CD4-positive, alpha-beta memory T cell (primary cell): Measurements from ENCODE around the gene ADAMTS12. TPM values are rescaled to one million over a fixed set of nuclear protein-coding genes. Genes with fewer than 3 reads are reported as not detected.

ENCODE experiments used
- CTCF ChIA-PET: fragments of 350-600 bp; sonication (Branson Sonifier 250); formaldehyde crosslinking; loops from one replicate; lab custom pipeline; 2021; ENCODE audit warnings: inconsistent platforms; ENCODE audit not compliant: partially characterized antibody; lab: Charles Lee
- POLR2A ChIA-PET: fragments of 350-600 bp; sonication (Branson Sonifier 250); formaldehyde crosslinking; loops from one replicate; lab custom pipeline; 2021; ENCODE audit not compliant: partially characterized antibody; lab: Charles Lee
- DNase-seq, 5 donors: peaks; one replicate each; pipeline versions ENCODE4 v3.0.0 to v3.0.0-alpha.2; 2020 to 2022; ENCODE audit warnings: mixed read lengths in 1 of 5
- H3K27ac ChIP-seq: one replicate; pipeline ENCODE4 v1.7.0; 2013; ENCODE audit warnings: low read depth, low read length
- H3K27me3 ChIP-seq: 2 replicates; pipeline ENCODE4 v1.7.0; 2013; ENCODE audit warnings: mild to moderate bottlenecking, low read length, moderate library complexity; ENCODE audit not compliant: insufficient read depth
- H3K36me3 ChIP-seq: 2 replicates; pipeline ENCODE4 v1.7.0; 2013; ENCODE audit warnings: mild to moderate bottlenecking, low read length, moderate library complexity; ENCODE audit not compliant: insufficient read depth
- H3K4me1 ChIP-seq: 2 replicates; pipeline ENCODE4 v1.7.0; 2013; ENCODE audit warnings: mild to moderate bottlenecking, low read length, moderate library complexity; ENCODE audit not compliant: insufficient read depth
- H3K4me3 ChIP-seq, 2 donors: one replicate each; pipeline ENCODE4 v1.7.0; 2013; ENCODE audit warnings: low read length in 2 of 2, mild to moderate bottlenecking in 1 of 2
- H3K9me3 ChIP-seq, 2 donors: one replicate each; pipeline ENCODE4 v1.7.0; 2013; ENCODE audit warnings: low read length in 2 of 2, control low read depth in 1 of 2; ENCODE audit not compliant: control insufficient read depth in 1 of 2
- H3K27ac Mint-ChIP-seq, 7 donors: one replicate each; pipeline ENCODE4 v1.8.0; 2020 to 2021; ENCODE audit warnings: mixed read lengths in 7 of 7, mild to moderate bottlenecking in 6 of 7, inconsistent platforms in 3 of 7, moderate library complexity in 3 of 7
- H3K27me3 Mint-ChIP-seq, 2 donors: one replicate each; pipeline ENCODE4 v1.8.0; 2020 to 2021; ENCODE audit warnings: mixed read lengths in 2 of 2
- H3K36me3 Mint-ChIP-seq, 2 donors: one replicate each; pipeline ENCODE4 v1.8.0; 2020 to 2021; ENCODE audit warnings: mixed read lengths in 2 of 2, inconsistent platforms in 1 of 2, mild to moderate bottlenecking in 1 of 2
- H3K4me1 Mint-ChIP-seq, 4 donors: one replicate each; pipeline ENCODE4 v1.8.0; 2020 to 2021; ENCODE audit warnings: mixed read lengths in 4 of 4, mild to moderate bottlenecking in 1 of 4
- H3K4me3 Mint-ChIP-seq, 8 donors: one replicate each; pipeline ENCODE4 v1.8.0; 2020 to 2021; ENCODE audit warnings: mixed read lengths in 8 of 8, mild to moderate bottlenecking in 7 of 8, moderate library complexity in 6 of 8, inconsistent platforms in 3 of 8
- H3K9me3 Mint-ChIP-seq, 8 donors: one replicate each; pipeline ENCODE4 v1.8.0; 2020 to 2021; ENCODE audit warnings: mixed read lengths in 8 of 8, mild to moderate bottlenecking in 5 of 8, inconsistent platforms in 3 of 8, moderate library complexity in 1 of 8
- intact Hi-C: fragments of 100-400 bp; cut with micrococcal nuclease; formaldehyde crosslinking; loops from one replicate; pipeline ENCODE4 v1.15.1; 2023
- polyA plus RNA-seq, 2 donors: library from polyadenylated mRNA; unstranded; fragments of 300-500 nt; fragmentation: Illumina TruSeq; gene quantifications; one replicate each; pipeline ENCODE4 v1.2.3, GENCODE V29; 2021
- total RNA-seq, 2 experiments: library from RNA; stranded (reverse); gene quantifications; one replicate each; pipeline ENCODE4 v1.2.3, GENCODE V29; 2021

The ADAMTS12 gene
- total and polyA plus RNA-seq, 4 experiments from 2014 or later, result 0.17 TPM; not detected in 3

DNA sequence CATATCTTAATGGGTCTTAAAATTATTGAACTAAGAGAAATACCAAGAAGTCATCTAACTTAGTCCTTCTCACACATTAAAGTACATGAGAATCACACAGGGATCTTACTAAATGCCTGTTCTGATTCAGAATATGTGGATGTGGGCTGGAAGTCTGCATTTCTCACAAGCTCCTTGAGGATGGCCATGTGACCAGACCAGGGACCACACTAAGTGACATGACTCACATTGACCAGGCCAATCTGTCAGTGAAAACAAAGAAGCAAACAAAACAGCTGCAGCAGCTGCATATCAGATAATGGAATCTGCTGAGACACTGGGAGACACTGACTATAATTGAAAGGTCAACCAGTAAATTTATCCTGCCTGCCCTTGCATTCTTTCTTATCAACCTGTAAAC, 110.5 kb downstream of the ADAMTS12 start:
- ChIA-PET CTCF (no interaction called here), POLR2A (no interaction called here)
- Mint-ChIP-seq H3K27ac (no peak overlapping the region), H3K4me3 (no peak overlapping the region), H3K4me1 (no peaks in the 10 kb centered on the region), H3K9me3 (peaks cover 0 to 17% (median 5%) of the 10 kb centered on the region in 8 donors), H3K27me3 (no peaks in the 10 kb centered on the region), H3K36me3 (no peaks in the 10 kb centered on the region)
- DNase-seq, result no peak
- Histone ChIP-seq H3K27me3 (no peaks in the 10 kb centered on the region), H3K36me3 (no peaks in the 10 kb centered on the region), H3K27ac (no peak overlapping the region), H3K4me1 (no peaks in the 10 kb centered on the region), H3K9me3 (no peaks in the 10 kb centered on the region), H3K4me3 (no peak overlapping the region)
- intact Hi-C loops, result no loop called here

DNA sequence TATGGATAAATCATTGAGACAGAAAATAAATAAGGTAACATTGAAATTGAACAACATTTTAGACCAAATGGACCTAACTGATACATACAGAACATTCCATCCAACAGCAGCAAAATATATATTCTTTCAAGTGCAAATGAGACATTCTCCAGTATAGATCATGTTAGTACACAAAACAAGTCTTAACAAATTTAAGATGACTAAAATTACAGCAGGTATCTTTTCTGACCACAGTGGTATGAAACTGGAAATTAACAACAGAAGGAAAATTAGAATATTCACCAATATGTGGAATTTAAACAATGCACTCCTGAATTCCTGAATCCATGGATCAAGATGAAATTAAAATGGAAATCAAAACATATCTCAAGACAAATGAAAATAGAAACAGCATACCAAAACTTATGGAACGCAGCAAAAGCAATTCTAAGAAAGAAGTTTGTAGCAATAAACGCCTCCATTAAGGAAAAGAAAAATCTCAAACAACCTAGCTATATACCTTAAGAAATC, 115.6 kb downstream of the ADAMTS12 start:
- no peaks in the 10 kb centered on the region for H3K4me1 ChIP-seq
- no peaks in the 10 kb centered on the region for H3K36me3 Mint-ChIP-seq
- DNase-seq, result no peak
- H3K27me3 Mint-ChIP-seq, result peaks cover 0 to 2% of the 10 kb centered on the region in 2 donors
- POLR2A ChIA-PET, result no interaction called here
- H3K27ac Mint-ChIP-seq, result no peak overlapping the region
- no peaks in the 10 kb centered on the region for H3K9me3 ChIP-seq
- H3K4me3 ChIP-seq, result no peak overlapping the region
- H3K4me1 Mint-ChIP-seq, result no peaks in the 10 kb centered on the region
- peaks cover 0 to 10% (median 1%) of the 10 kb centered on the region in 8 donors for H3K9me3 Mint-ChIP-seq
- H3K4me3 Mint-ChIP-seq, result no peak overlapping the region
- H3K36me3 ChIP-seq, result no peaks in the 10 kb centered on the region
- no peak overlapping the region for H3K27ac ChIP-seq
- CTCF ChIA-PET, result no interaction called here
- intact Hi-C loops, result no loop called here
- H3K27me3 ChIP-seq, result no peaks in the 10 kb centered on the region

DNA sequence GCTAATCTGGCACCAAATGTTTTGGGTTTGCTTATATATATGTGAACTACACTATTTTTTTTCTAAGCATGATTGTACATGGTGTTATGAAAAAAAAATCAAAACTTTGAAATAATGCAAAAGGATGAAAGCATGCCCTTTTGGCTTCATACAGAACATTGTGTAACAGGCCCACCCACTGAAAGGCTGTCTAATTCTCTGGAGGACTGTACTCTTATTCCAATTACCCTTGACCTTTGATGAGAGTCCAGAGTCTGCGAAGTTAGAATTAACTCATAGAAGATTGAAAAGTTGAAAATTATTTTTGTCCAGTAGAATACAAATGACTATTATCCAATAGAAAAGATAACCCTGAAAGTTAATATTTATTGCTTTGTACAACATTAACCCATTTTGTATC, 117.4 kb downstream of the ADAMTS12 start:
- Histone ChIP-seq H3K4me1 (no peaks in the 10 kb centered on the region), H3K27ac (no peak overlapping the region), H3K27me3 (no peaks in the 10 kb centered on the region), H3K36me3 (no peaks in the 10 kb centered on the region), H3K4me3 (no peak overlapping the region), H3K9me3 (no peaks in the 10 kb centered on the region)
- no peak overlapping the region for H3K27ac Mint-ChIP-seq
- peaks cover 0 to 10% (median 1%) of the 10 kb centered on the region in 8 donors for H3K9me3 Mint-ChIP-seq
- ChIA-PET POLR2A (no interaction called here), CTCF (no interaction called here)
- intact Hi-C loops, result no loop called here
- peaks cover 0 to 4% of the 10 kb centered on the region in 2 donors for H3K27me3 Mint-ChIP-seq
- DNase-seq, result no peak
- no peaks in the 10 kb centered on the region for H3K36me3 Mint-ChIP-seq
- H3K4me3 Mint-ChIP-seq, result no peak overlapping the region
- no peaks in the 10 kb centered on the region for H3K4me1 Mint-ChIP-seq

DNA sequence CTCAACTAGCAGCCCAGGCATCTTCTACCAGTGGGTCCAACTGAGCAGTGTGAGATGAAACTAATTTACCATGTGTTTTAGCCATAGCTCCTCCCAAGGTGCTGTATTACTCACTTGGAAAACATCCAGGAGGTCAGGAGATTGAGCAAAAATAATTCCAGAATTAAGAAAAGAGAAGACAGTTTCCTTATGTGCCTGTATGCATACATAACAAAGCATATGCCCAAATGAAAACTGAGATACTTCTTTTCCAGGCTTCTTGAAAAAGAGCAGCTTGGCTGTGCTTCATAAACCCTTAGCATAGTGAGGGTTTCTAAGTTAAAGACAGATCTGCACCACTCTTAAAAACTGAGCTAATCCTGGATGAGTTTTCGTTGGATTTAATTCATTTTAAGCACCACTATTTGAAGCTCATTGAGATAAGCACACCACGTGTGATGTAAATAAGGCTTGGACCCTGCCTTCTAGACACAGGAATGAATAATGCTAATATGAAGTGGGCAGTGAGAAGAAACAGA, 119.4 kb downstream of the ADAMTS12 start:
- no peak overlapping the region for H3K27ac Mint-ChIP-seq

DNA sequence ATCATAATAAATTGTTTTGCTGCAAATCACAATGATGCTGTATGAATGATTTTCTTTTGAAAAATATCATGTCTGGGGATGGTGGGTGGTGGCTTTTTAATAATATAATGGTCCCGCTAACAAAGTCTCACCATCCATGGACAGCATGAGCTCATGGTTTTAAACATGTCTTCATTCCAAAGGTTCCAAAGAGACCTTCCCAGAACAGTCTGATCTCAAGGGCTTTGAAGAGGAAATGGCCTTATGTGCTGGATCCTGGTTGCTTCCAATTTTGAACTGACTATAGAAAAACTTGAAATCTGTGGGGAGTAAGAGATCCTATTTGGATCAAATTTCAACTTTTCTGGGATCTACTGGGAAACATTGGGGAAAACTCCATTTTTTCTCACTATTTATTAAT, 121.8 kb downstream of the ADAMTS12 start:
- ChIA-PET POLR2A (no interaction called here), CTCF (interaction anchor here (0.6 kb wide), 1 partner anchor 22 kb away, joined by 3 read pairs; no protein-coding TSS in a partner anchor)
- no peaks in the 10 kb centered on the region for H3K9me3 ChIP-seq
- Mint-ChIP-seq H3K27ac (no peak overlapping the region), H3K27me3 (peaks cover 0 to 7% of the 10 kb centered on the region in 2 donors), H3K36me3 (no peaks in the 10 kb centered on the region), H3K4me1 (no peaks in the 10 kb centered on the region), H3K9me3 (peaks cover 0 to 4% (median 0%) of the 10 kb centered on the region in 8 donors), H3K4me3 (no peak overlapping the region)
- no peaks in the 10 kb centered on the region for H3K27me3 ChIP-seq
- DNase-seq, result no peak
- intact Hi-C loops, result no loop called here
- no peak overlapping the region for H3K27ac ChIP-seq
- H3K4me1 ChIP-seq, result no peaks in the 10 kb centered on the region
- H3K4me3 ChIP-seq, result no peak overlapping the region
- no peaks in the 10 kb centered on the region for H3K36me3 ChIP-seq

More for the DNA sequence above, 119.4 kb downstream of the ADAMTS12 start:
- ChIA-PET POLR2A (no interaction called here), CTCF (no interaction called here)
- intact Hi-C loops, result no loop called here
- H3K9me3 ChIP-seq, result no peaks in the 10 kb centered on the region
- Mint-ChIP-seq H3K4me1 (no peaks in the 10 kb centered on the region), H3K4me3 (no peak overlapping the region), H3K27me3 (peaks cover 0 to 7% of the 10 kb centered on the region in 2 donors), H3K36me3 (no peaks in the 10 kb centered on the region), H3K9me3 (peaks cover 0 to 5% (median 0%) of the 10 kb centered on the region in 8 donors)
- no peaks in the 10 kb centered on the region for H3K36me3 ChIP-seq
- no peaks in the 10 kb centered on the region for H3K4me1 ChIP-seq
- DNase-seq, result no peak
- H3K27ac ChIP-seq, result no peak overlapping the region
- H3K27me3 ChIP-seq, result no peaks in the 10 kb centered on the region
- no peak overlapping the region for H3K4me3 ChIP-seq

DNA sequence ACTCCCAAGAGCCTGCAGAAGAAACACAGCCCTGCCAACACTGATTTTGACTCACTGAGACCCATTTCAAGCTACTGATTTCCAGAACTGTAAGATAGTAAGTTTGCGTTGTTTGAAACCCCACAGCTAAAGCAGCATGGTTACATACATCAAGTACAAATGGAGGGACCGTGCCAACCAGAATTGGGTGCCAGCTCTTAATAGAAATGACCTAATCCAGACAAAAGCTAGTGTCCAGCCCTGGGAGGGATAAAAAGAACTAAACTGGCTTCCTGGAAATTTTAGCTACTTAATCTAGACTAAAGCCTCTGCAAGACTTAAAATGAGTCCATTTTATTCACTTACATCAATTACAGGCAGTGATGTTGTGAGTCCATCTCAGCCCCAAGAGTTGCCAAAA, 122.6 kb downstream of the ADAMTS12 start:
- no peaks in the 10 kb centered on the region for H3K9me3 ChIP-seq
- no peaks in the 10 kb centered on the region for H3K36me3 Mint-ChIP-seq
- intact Hi-C loops, result no loop called here
- ChIA-PET CTCF (interaction anchor here (0.6 kb wide), 1 partner anchor 23 kb away, joined by 3 read pairs; no protein-coding TSS in a partner anchor), POLR2A (no interaction called here)
- no peak overlapping the region for H3K4me3 ChIP-seq
- no peaks in the 10 kb centered on the region for H3K27me3 ChIP-seq
- no peaks in the 10 kb centered on the region for H3K4me1 Mint-ChIP-seq
- H3K36me3 ChIP-seq, result no peaks in the 10 kb centered on the region
- H3K9me3 Mint-ChIP-seq, result no peaks in the 10 kb centered on the region
- H3K27ac ChIP-seq, result no peak overlapping the region
- no peak overlapping the region for H3K27ac Mint-ChIP-seq
- DNase-seq, result no peak
- H3K4me1 ChIP-seq, result no peaks in the 10 kb centered on the region
- no peak overlapping the region for H3K4me3 Mint-ChIP-seq
- H3K27me3 Mint-ChIP-seq, result peaks cover 0 to 7% of the 10 kb centered on the region in 2 donors

DNA sequence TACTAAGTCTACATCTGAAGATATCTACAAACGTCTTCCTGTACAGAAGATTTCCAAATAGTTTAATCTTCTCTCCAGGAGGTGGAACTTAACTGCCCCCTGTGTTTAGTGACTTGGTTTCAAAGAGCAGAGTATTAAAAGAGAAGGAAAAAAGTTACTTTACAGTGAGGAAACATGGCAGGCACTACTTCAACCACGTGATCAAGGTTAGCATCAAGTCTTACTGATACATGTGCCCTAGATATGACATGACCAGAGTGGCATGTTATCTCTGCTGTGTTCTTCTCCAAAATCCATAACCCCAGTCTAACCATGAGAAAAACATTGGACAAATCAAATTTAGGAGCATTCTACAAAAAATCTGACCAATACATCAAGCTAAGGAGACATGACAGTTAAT, 125.8 kb downstream of the ADAMTS12 start:
- no peaks in the 10 kb centered on the region for H3K4me1 ChIP-seq
- H3K27me3 ChIP-seq, result no peaks in the 10 kb centered on the region
- no peak for DNase-seq
- no peaks in the 10 kb centered on the region for H3K9me3 ChIP-seq
- Mint-ChIP-seq H3K4me1 (no peaks in the 10 kb centered on the region), H3K27ac (no peak overlapping the region), H3K27me3 (peaks cover 0 to 7% of the 10 kb centered on the region in 2 donors), H3K36me3 (no peaks in the 10 kb centered on the region), H3K4me3 (no peak overlapping the region), H3K9me3 (no peaks in the 10 kb centered on the region)
- no peak overlapping the region for H3K4me3 ChIP-seq
- H3K27ac ChIP-seq, result no peak overlapping the region
- H3K36me3 ChIP-seq, result no peaks in the 10 kb centered on the region
- CTCF ChIA-PET, result no interaction called here
- POLR2A ChIA-PET, result no interaction called here
- intact Hi-C loops, result no loop called here
